ENCODE results near the gene DIAPH3.

Gene DIAPH3

GRCh38 chr13:59880468-59880867 lies 283.3 kb downstream of the DIAPH3 start:
- DNase-seq (ENCODE audit: low read depth), result peak; percentile 33
- TF ChIP-seq CTCF (conservative IDR thresholded peaks at IDR 0.05; ENCODE audit: control insufficient read depth, insufficient read depth, low read depth, low read length), result no peak
- no peak overlapping the region for H3K4me3 ChIP-seq (ENCODE audit: control insufficient read depth, low read depth, low read length)

- no peak for DNase-seq (ENCODE audit: low read depth)
- TF ChIP-seq CTCF (conservative IDR thresholded peaks at IDR 0.05; ENCODE audit: control insufficient read depth, insufficient read depth, low read depth, low read length), result no peak
- no peak overlapping the region for H3K4me3 ChIP-seq (ENCODE audit: control insufficient read depth, low read depth, low read length)
Observed at GRCh38 chr13:59879281-59879680, 284.4 kb downstream of the DIAPH3 start.

- TF ChIP-seq CTCF (conservative IDR thresholded peaks at IDR 0.05; ENCODE audit: control insufficient read depth, insufficient read depth, low read depth, low read length), result no peak
- DNase-seq (ENCODE audit: low read depth), result peak; percentile 66
- no peak overlapping the region for H3K4me3 ChIP-seq (ENCODE audit: control insufficient read depth, low read depth, low read length)
Observed at GRCh38 chr13:59877933-59878332, 285.8 kb downstream of the DIAPH3 start.

- TF ChIP-seq CTCF (conservative IDR thresholded peaks at IDR 0.05; ENCODE audit: control insufficient read depth, insufficient read depth, low read depth, low read length), result no peak
- no peak for DNase-seq (ENCODE audit: low read depth)
- no peak overlapping the region for H3K4me3 ChIP-seq (ENCODE audit: control insufficient read depth, low read depth, low read length)
Observed at GRCh38 chr13:59874973-59875372, 288.8 kb downstream of the DIAPH3 start.

GRCh38 chr13:59873856-59874255 lies 289.9 kb downstream of the DIAPH3 start:
- DNase-seq (ENCODE audit: low read depth), result no peak
- H3K4me3 ChIP-seq (ENCODE audit: control insufficient read depth, low read depth, low read length), result no peak overlapping the region
- no peak for TF ChIP-seq CTCF (conservative IDR thresholded peaks at IDR 0.05; ENCODE audit: control insufficient read depth, insufficient read depth, low read depth, low read length)

- no peak for DNase-seq (ENCODE audit: low read depth)
- H3K4me3 ChIP-seq (ENCODE audit: control insufficient read depth, low read depth, low read length), result no peak overlapping the region
- TF ChIP-seq CTCF (conservative IDR thresholded peaks at IDR 0.05; ENCODE audit: control insufficient read depth, insufficient read depth, low read depth, low read length), result no peak
Observed at GRCh38 chr13:59873309-59873708, 290.4 kb downstream of the DIAPH3 start.

GRCh38 chr13:59867867-59868266 lies 295.9 kb downstream of the DIAPH3 start:
- no peak overlapping the region for H3K4me3 ChIP-seq (ENCODE audit: control insufficient read depth, low read depth, low read length)
- TF ChIP-seq CTCF (conservative IDR thresholded peaks at IDR 0.05; ENCODE audit: control insufficient read depth, insufficient read depth, low read depth, low read length), result no peak

More at GRCh38 chr13:59867867-59868266, 295.9 kb downstream of the DIAPH3 start:
- no peak for DNase-seq (ENCODE audit: low read depth)
